ENCODE measurements around the gene PSD4.

- TF ChIP-seq CTCF (IDR thresholded peaks at IDR 0.05; ENCODE audit: poor library complexity) (no peak), EZH2 (IDR thresholded peaks at IDR 0.05; ENCODE audit: borderline replicate concordance) (no peak)
These were observed 29.4 kb downstream of the PSD4 start for GRCh38 chr2:113203217-113203530.
